Measurements from ENCODE around the gene PAGE2. TPM values are rescaled to one million over a fixed set of nuclear protein-coding genes. Genes with fewer than 3 reads are reported as not detected.

Gene PAGE2
- total RNA-seq, 1 donor from 2014 or later = not detected

DNA sequence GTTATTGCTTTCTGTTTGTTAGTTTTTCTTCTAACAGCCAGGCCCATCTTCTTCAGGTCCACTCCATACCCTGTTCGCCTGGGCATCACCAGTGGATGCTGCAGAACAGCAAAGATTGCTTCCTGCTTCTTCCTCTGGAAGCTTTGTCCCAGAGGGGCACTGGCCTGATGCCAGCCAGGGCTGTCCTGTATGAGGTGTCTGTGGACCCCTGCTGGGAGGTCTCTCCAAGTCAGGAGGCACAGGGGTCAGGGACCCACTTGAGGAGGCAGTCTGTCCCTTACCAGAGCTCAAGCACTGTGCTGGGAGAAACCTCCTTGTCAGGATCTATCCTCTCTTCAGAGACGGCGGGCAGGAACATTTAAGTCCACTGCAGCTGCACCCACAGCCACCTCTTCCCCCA lies 16.5 kb upstream of the PAGE2 start:
- Histone ChIP-seq H3K9me3 (no peaks in the 10 kb centered on the region), H3K27ac (no peak overlapping the region), H3K4me1 (no peaks in the 10 kb centered on the region), H3K4me3 (no peak overlapping the region), H3K36me3 (no peaks in the 10 kb centered on the region), H3K27me3 (no peaks in the 10 kb centered on the region)
- no peak for TF ChIP-seq CTCF (IDR thresholded peaks at IDR 0.05)
- intact Hi-C loops (cut with DNase I) = no loop called here
- DNase-seq (ENCODE audit: low spot score in 2 of 2) = no peak

- Histone ChIP-seq H3K9me3 (no peaks in the 10 kb centered on the region), H3K4me3 (no peak within 1 kb of the TSS), H3K4me1 (no peaks in the 10 kb centered on the region), H3K27ac (no peak within 1 kb of the TSS), H3K36me3 (no peaks in the 10 kb centered on the region), H3K27me3 (no peaks in the 10 kb centered on the region)
- TF ChIP-seq CTCF (IDR thresholded peaks at IDR 0.05) = no peak
- no peak for DNase-seq (ENCODE audit: low spot score in 2 of 2)
- intact Hi-C loops (cut with DNase I) = no loop called here
Observed at GRCh38 chrX:55074851-55075467, 13.9 kb upstream of the PAGE2 start, which contains the start of gene PAGE2B. PAGE2B (plus strand) TSS chrX:55075030; CDS start chrX:55076042, 1,012 bp downstream.

- TF ChIP-seq CTCF (IDR thresholded peaks at IDR 0.05) = no peak
- H3K9me3 ChIP-seq = no peaks in the 10 kb centered on the region
- intact Hi-C loops (cut with DNase I) = no loop called here
- H3K27me3 ChIP-seq = no peaks in the 10 kb centered on the region
- H3K36me3 ChIP-seq = no peaks in the 10 kb centered on the region
- DNase-seq (ENCODE audit: low spot score in 2 of 2) = no peak
- H3K27ac ChIP-seq = no peak overlapping the region
- H3K4me3 ChIP-seq = no peak overlapping the region
- H3K4me1 ChIP-seq = no peaks in the 10 kb centered on the region
Observed at GRCh38 chrX:55098691-55099090, 9.9 kb downstream of the PAGE2 start.

DNA sequence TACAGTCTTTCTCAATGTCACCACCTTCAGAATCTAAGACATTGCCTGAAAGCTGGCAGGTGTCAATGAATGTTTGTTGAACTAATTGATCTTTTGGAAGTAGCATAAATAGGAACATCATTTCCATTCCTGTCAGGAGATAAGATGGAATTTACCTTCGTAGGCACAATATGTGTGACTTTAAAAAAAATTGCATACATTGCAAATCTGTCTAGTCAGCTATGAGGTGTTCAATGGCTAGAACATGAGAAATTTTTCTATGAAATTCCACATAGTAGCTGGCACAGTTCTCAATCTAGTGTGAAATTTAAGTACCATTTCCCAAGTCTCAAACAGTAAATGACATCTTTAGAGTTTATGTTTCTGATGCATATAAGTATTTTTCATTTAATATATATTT lies 10.3 kb downstream of the PAGE2 start:
- intact Hi-C loops (cut with DNase I) = no loop called here
- Histone ChIP-seq H3K9me3 (no peaks in the 10 kb centered on the region), H3K27me3 (no peaks in the 10 kb centered on the region), H3K4me1 (no peaks in the 10 kb centered on the region), H3K4me3 (no peak overlapping the region), H3K27ac (no peak overlapping the region), H3K36me3 (no peaks in the 10 kb centered on the region)
- DNase-seq (ENCODE audit: low spot score in 2 of 2) = no peak
- TF ChIP-seq CTCF (IDR thresholded peaks at IDR 0.05) = no peak

DNA sequence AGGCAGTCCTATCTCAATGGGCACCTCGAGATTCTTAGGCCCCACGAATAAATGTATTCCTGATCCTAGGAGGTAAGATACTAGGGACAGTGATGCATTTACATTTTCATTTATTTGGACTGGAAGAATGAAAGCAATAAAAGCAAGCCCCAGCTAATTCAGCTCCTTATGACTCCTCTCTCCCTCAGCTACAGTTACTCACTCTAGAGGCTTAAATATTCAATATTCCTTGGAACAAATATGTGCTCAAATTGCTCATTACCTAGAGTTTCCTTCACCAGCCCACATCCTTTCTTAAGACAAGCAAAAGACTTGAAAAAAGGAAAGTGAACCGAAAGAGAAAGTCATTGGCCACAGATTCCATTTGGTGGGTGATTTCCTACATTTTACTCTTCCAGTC lies 13.9 kb downstream of the PAGE2 start:
- intact Hi-C loops (cut with DNase I) = no loop called here
- no peaks in the 10 kb centered on the region for H3K36me3 ChIP-seq
- no peak overlapping the region for H3K27ac ChIP-seq
- H3K9me3 ChIP-seq = no peaks in the 10 kb centered on the region
- no peaks in the 10 kb centered on the region for H3K27me3 ChIP-seq
- no peak for DNase-seq (ENCODE audit: low spot score in 2 of 2)
- no peak for TF ChIP-seq CTCF (IDR thresholded peaks at IDR 0.05)
- no peaks in the 10 kb centered on the region for H3K4me1 ChIP-seq
- no peak overlapping the region for H3K4me3 ChIP-seq

DNA sequence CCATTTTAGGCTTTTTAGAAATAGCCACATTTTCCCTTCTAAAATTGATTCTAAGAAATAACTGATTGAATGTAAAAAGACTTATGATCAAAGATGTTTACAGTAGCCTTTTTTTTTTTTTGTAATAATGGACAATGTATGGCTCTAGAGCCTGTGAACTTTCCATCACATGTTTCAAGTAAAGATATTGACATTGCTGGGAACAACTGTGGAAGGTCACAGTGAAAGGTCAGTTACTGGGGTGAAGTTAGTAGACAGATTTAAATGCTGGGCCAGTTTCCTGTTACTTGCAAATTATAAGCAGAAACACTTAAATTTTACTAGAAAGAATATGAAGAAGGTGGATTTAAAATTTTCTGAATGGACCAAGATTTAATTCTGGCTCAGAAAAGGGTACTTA lies 18.4 kb downstream of the PAGE2 start:
- H3K4me1 ChIP-seq = no peaks in the 10 kb centered on the region
- no peak overlapping the region for H3K27ac ChIP-seq
- no peaks in the 10 kb centered on the region for H3K36me3 ChIP-seq
- no peaks in the 10 kb centered on the region for H3K9me3 ChIP-seq
- no peak for DNase-seq (ENCODE audit: low spot score in 2 of 2)
- no peaks in the 10 kb centered on the region for H3K27me3 ChIP-seq
- intact Hi-C loops (cut with DNase I) = no loop called here
- H3K4me3 ChIP-seq = no peak overlapping the region
- TF ChIP-seq CTCF (IDR thresholded peaks at IDR 0.05) = no peak

Measured in ascending aorta (tissue), 2 donors.